ENCODE results near the gene DLAT.
"Not testable (repeated sequence)": the region's sequence is repeated elsewhere in the genome, so short reads cannot be mapped to it uniquely, and the experiment has no call there.

DLAT gene

GRCh38 chr11:112050721-112051120 lies 25.5 kb downstream of the DLAT start:
- no peak for DNase-seq

- DNase-seq, result no peak
Measured at GRCh38 chr11:112051768-112052167, 26.6 kb downstream of the DLAT start.

GRCh38 chr11:112057170-112057569 lies 32.0 kb downstream of the DLAT start:
- DNase-seq, result no peak

- DNase-seq, result no peak
Measured at GRCh38 chr11:112058103-112058502, 32.9 kb downstream of the DLAT start.

GRCh38 chr11:112062923-112063322 lies 37.7 kb downstream of the DLAT start:
- DNase-seq, result no peak

GRCh38 chr11:112073941-112074811 lies 49.0 kb downstream of the DLAT start, which contains the start of the genes NKAPD1 and PIH1D2:
TSS of gene NKAPD1 (plus strand) at chr11:112074299. CDS start at chr11:112075575, 1,276 bp downstream.
TSS of gene PIH1D2 (minus strand) at chr11:112074017. CDS start at chr11:112073174, 843 bp downstream.
- peak; percentile 69 to 71 for DNase-seq

GRCh38 chr11:112082729-112083128 lies 57.5 kb downstream of the DLAT start:
- peak in 1 of 2 donors; percentile 17 for DNase-seq

GRCh38 chr11:112085822-112086421 lies 60.7 kb downstream of the DLAT start:
- peak; percentile 23 to 30 for DNase-seq

GRCh38 chr11:112086422-112087191 lies 61.4 kb downstream of the DLAT start, which contains the start of the genes SDHD and TIMM8B:
TSS of gene SDHD (plus strand) at chr11:112086873. CDS start at chr11:112086908, 35 bp downstream.
TSS of gene TIMM8B (minus strand) at chr11:112086756. CDS start at chr11:112086723, 33 bp downstream.
- DNase-seq, result peak; percentile 92 to 93

- no peak for DNase-seq
Measured at GRCh38 chr11:112087212-112087611, 62.0 kb downstream of the DLAT start.

- DNase-seq, result not testable (repeated sequence)
Measured at GRCh38 chr11:112095302-112095701, 70.1 kb downstream of the DLAT start.

GRCh38 chr11:112096194-112096593 lies 71.0 kb downstream of the DLAT start:
- DNase-seq, result no peak

GRCh38 chr11:112097734-112098528 lies 72.7 kb downstream of the DLAT start:
- no peak for DNase-seq

GRCh38 chr11:112100462-112100861 lies 75.3 kb downstream of the DLAT start:
- no peak for DNase-seq

GRCh38 chr11:112103446-112103845 lies 78.2 kb downstream of the DLAT start:
- no peak for DNase-seq

- no peak for DNase-seq
Measured at GRCh38 chr11:112106070-112106469, 80.9 kb downstream of the DLAT start.

Measured in stimulated activated CD4-positive, alpha-beta T cell treated with anti-CD3 and anti-CD28 coated beads, Interleukin-2, amount 100 ng/mL, for 48 hours (primary cell).